ENCODE data around the gene DPP4. TPM values are rescaled to one million over a fixed set of nuclear protein-coding genes. Genes with fewer than 3 reads are reported as not detected.

Gene DPP4
- total and polyA plus RNA-seq, 2 of the 4 experiments (the other 2 are of a cell fraction), result 13.2 to 19.0 TPM

GRCh38 chr2:162099836-162100235, 25.8 kb upstream of the DPP4 start:
- Histone ChIP-seq H2AK9ac (replicated peaks; ENCODE audit: low read depth, low read length, poor library complexity) (no peak overlapping the region), H2BK120ac (ENCODE audit: low read depth, low read length) (no peak overlapping the region; the same call in 1 of the 2 replicates), H2BK20ac (ENCODE audit: low read depth, low read length) (no peak overlapping the region), H2AFZ (replicated peaks; ENCODE audit: low read length, poor library complexity) (no peak overlapping the region), H3K79me1 (ENCODE audit: low read depth in 1 of 2, low read length in 2 of 2) (no peaks in the 10 kb centered on the region), H3K27me3 (ENCODE audit: control insufficient read depth, insufficient read depth, low read length) (no peaks in the 10 kb centered on the region), H3K14ac (replicated peaks; ENCODE audit: low read depth, low read length) (no peak overlapping the region), H3K9me1 (ENCODE audit: insufficient read depth, low read length) (peaks cover 5% of the 10 kb centered on the region; the same call in 1 of the 2 replicates), H2BK5ac (ENCODE audit: low read depth, low read length, poor library complexity, severe bottlenecking) (no peak overlapping the region), H4K8ac (ENCODE audit: low read depth in 2 of 2, low read length in 2 of 2) (no peak overlapping the region), H3K4me1 (ENCODE audit: control insufficient read depth, insufficient read depth, low read length) (no peaks in the 10 kb centered on the region), H3K4me3 (ENCODE audit: insufficient read depth, low read depth, low read length) (no peak overlapping the region), H3K36me3 (ENCODE audit: control insufficient read depth, insufficient read depth, low read length) (no peaks in the 10 kb centered on the region), H3K4me2 (ENCODE audit: low read depth, low read length) (no peak overlapping the region), H3K9me3 (ENCODE audit: control insufficient read depth, insufficient read depth, low read length) (no peaks in the 10 kb centered on the region), H4K20me1 (ENCODE audit: insufficient read depth, low read length) (no peaks in the 10 kb centered on the region), H3K23ac (ENCODE audit: low read depth, low read length) (no peak overlapping the region), H3K27ac (ENCODE audit: insufficient read depth, low read length) (no peak overlapping the region), H3K56ac (ENCODE audit: extremely low read depth, insufficient read depth, low read length) (no peak overlapping the region), H4K5ac (ENCODE audit: low read depth, low read length) (no peak overlapping the region), H3K18ac (ENCODE audit: low read depth, low read length) (no peak overlapping the region), H3K4ac (ENCODE audit: low read depth, low read length) (no peak overlapping the region), H3K9ac (ENCODE audit: low read depth, low read length) (no peak overlapping the region), H2AK5ac (ENCODE audit: low read depth, low read length) (no peak overlapping the region), H2BK15ac (ENCODE audit: low read depth, low read length) (no peak overlapping the region), H4K91ac (ENCODE audit: insufficient read depth, low read depth, low read length) (no peak overlapping the region)
- TF ChIP-seq USF2 (IDR thresholded peaks at IDR 0.05; ENCODE audit: low read depth, low read length) (no peak), FOS (IDR thresholded peaks at IDR 0.05; ENCODE audit: low read depth, low read length) (no peak), SMC3 (IDR thresholded peaks at IDR 0.05; ENCODE audit: low read depth, low read length) (no peak), MAFK (IDR thresholded peaks at IDR 0.05; ENCODE audit: low read depth, low read length) (no peak), ELK1 (IDR thresholded peaks at IDR 0.05; ENCODE audit: borderline replicate concordance, low read depth, low read length) (no peak), CHD1 (IDR thresholded peaks at IDR 0.05; ENCODE audit: low read depth, low read length) (no peak), CTCF (conservative IDR thresholded peaks at IDR 0.05; ENCODE audit: low read depth, low read length) (no peak), NFE2L2 (IDR thresholded peaks at IDR 0.05; ENCODE audit: low read depth, low read length) (no peak), MXI1 (IDR thresholded peaks at IDR 0.05; ENCODE audit: borderline replicate concordance, low read depth, low read length) (no peak), POLR2A (IDR thresholded peaks at IDR 0.05; ENCODE audit: low read depth, low read length) (no peak), RAD21 (IDR thresholded peaks at IDR 0.05; ENCODE audit: low read length) (no peak), RCOR1 (IDR thresholded peaks at IDR 0.05; ENCODE audit: insufficient replicate concordance, low read length) (no peak), CEBPB (IDR thresholded peaks at IDR 0.05; ENCODE audit: low read depth, low read length) (no peak), BHLHE40 (IDR thresholded peaks at IDR 0.05; ENCODE audit: low read depth, low read length) (no peak), MAZ (IDR thresholded peaks at IDR 0.05; ENCODE audit: borderline replicate concordance, low read depth, low read length) (no peak)
- in situ Hi-C loops (cut with MboI; ENCODE audit: low sequenced_read_pairs) (no loop called here), dilution Hi-C loops (cut with HindIII; ENCODE audit: low sequenced_read_pairs, unreplicated experiment) (no loop called here), intact Hi-C loops (cut with micrococcal nuclease) (no loop called here)
- DNase-seq (no peak), ATAC-seq (ENCODE audit: low read depth) (no peak)
- CTCF ChIA-PET, result no interaction called here
- POLR2A ChIA-PET (ENCODE audit: unreplicated experiment), result no interaction called here
- no TSS peak for BruUV-seq (replicated peaks)
- WGBS, 2 experiments (ENCODE audit: extremely low coverage in 2 of 2, insufficient read length in 1 of 2), result 90% methylated on average over 2 of the region's 5 CpGs; no CpG with 5 or more reads in 1 of the 2 experiments
